Stimulated activated CD8-positive, alpha-beta memory T cell treated with anti-CD3 and anti-CD28 coated beads, Interleukin-15, amount 100 ng/mL, for 48 hours (primary cell): Measurements from ENCODE around the gene UNC5A.

ENCODE experiments used
- DNase-seq, 2 donors: peaks; one replicate each; pipeline ENCODE4 v3.0.0-alpha.2; 2020; ENCODE audit warnings: low read depth in 2 of 2

UNC5A gene

DNA sequence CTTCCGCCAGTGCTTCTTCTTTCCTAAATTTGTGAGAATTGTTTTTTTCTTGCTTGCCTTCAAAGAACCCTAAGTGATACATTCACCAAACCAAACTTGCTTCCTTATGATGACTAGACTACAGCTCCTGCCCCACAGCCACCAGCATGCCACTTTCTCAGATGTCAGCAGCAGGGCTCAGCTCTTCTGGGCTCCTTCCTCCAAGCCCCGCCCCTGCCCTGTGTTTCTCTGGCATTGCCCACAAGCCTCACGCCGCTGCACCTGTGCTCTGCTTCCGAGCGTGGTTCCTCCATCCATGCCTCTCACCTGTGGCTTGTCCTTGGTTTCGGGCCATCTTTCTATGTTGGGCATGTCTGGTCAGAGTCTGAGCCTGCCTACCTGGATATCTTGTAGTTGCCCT lies 10.6 kb downstream of the UNC5A start:
- no peak for DNase-seq

GRCh38 chr5:176821441-176821840 lies 11.1 kb downstream of the UNC5A start:
- no peak for DNase-seq

DNA sequence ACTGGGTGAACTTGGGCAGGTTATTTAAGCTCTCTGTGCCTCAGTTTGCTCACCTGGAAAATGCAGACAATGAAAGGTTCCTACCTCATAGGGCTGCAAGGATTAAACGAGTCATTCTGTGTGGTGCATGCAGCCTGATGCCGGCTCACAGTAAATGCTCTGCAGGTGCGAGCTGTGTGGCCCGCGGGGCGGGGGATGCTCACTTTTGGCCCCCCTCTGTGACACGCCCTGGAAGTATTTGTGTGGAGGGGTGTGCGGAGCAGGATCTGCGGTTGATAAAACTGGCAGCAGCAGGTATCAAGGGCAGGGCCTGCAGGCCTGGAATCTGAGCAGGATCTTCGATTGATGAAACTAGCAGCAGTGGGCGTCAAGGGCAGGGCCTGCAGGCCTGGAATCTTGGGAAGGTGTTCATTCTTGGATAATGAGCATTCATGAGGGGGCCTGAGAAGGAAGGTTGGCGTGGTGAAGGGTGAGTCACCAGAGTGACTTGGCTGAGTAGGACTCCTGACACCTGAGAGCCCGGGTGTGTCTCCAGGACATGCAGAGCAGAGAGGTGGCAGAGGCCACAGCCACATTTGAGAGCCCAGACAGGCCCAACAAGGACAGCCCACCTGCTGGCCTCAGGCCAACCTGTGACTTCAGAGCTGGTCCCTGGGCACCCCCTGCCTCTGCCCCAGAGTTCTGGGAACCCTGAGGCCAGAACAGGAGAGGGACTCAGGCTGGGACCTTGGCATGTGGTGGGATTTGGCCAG lies 11.9 kb downstream of the UNC5A start:
- DNase-seq: no peak

- no peak for DNase-seq
Measured at GRCh38 chr5:176822793-176823481, 12.6 kb downstream of the UNC5A start.

DNA sequence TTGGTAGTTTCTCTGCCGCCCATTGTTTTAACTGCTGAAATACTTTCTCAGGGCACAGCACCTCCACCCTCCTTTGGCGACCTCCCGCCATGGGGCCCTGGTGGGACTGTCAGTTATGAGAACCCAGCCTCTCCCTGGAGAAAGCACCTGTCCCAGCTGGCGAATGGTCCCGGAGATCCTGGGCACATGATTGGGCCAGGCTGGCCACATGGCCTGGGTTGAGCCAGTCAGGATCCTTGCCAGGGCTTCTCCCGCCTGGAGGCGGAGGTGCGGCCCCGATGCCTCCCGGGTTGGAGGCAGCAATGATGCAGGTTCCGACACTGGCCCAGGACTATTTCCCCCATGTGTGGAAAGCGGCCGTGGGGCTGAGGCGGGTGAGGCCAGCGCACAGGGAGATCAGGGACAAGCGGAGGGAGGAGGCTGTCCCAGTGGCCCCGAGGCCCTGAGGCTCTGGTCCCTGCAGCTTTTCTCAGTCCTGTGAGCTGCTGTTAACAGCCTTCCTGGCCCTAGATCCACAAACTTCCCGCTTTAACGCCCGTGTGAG lies 13.6 kb downstream of the UNC5A start:
- DNase-seq: no peak

GRCh38 chr5:176824604-176825003 lies 14.2 kb downstream of the UNC5A start:
- no peak for DNase-seq

- DNase-seq: no peak
Measured at GRCh38 chr5:176825234-176825633, 14.9 kb downstream of the UNC5A start.

GRCh38 chr5:176825957-176826356 lies 15.6 kb downstream of the UNC5A start:
- no peak for DNase-seq

DNA sequence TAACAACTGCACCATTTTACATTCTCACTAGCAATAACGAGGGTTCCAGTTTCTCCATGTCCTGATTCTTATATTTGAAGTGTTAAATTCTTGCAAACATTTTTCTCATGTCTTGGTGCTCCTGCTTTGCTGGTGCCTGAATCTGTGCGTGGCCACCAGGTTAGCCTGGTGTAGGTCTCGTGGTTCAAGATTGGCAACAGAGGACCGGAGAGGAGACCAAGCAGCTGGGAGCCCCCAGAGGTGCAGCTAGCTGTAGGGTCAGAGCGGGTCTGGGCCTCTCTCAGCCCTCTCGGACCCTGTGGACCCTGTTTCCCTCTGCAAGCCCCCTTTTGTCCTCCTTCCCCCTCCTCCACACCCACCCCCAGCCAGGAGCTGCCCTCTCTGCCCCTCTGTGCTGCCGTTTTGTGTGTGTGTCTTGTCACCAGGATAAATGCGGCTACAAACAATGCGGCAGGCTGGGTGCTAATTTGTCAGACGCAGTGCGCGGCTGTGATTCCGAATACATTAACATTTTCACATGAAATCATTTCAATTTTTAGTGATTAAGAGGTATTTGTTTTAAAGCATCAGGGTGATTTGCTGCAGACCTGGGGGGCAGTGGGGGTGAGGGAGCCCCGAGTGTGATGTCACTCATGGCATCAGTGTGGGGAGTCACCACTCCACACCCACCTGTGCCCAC lies 17.5 kb downstream of the UNC5A start:
- no peak for DNase-seq

DNA sequence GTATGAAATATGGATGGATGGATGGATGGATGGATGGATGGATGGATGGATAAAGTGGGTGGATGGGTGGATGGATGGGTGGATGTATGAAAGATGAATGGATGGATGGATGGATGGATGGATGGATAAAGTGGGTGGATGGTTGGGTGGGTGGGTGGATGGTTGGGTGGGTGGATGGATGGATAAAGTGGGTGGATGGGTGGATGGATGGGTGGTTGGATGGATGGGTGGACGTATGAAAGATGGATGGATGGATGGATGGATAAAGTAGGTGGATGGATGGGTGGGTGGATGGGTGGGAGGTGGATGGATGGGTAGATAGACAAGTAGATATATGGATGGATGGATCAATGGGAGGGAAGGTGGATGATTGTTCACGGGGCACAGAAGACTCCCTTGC lies 19.0 kb downstream of the UNC5A start:
- no peak for DNase-seq

GRCh38 chr5:176830422-176830994 lies 20.1 kb downstream of the UNC5A start:
- DNase-seq: no peak

GRCh38 chr5:176830995-176831423 lies 20.6 kb downstream of the UNC5A start:
- DNase-seq: no peak

DNA sequence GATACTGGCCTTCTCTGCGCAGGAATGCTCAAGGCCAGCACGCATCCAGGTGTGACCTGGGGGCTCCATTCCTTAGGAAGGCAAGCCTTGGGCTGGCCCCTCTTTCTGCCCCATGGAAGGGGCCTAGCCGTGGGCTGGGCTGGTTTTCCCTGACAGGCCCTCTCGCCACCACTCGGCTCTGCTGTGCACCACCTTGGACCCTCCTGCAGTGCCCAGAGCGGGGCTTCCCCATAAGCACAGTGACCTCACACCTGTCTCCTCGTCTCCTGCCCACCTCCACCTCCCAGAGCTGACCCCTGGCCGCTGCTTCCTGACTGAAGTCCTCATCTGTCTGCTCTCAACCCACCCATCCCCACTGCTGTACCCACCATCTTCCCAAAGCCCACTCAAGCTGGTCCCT lies 21.1 kb downstream of the UNC5A start:
- no peak for DNase-seq

- no peak for DNase-seq
Measured at GRCh38 chr5:176832162-176832561, 21.8 kb downstream of the UNC5A start.

DNA sequence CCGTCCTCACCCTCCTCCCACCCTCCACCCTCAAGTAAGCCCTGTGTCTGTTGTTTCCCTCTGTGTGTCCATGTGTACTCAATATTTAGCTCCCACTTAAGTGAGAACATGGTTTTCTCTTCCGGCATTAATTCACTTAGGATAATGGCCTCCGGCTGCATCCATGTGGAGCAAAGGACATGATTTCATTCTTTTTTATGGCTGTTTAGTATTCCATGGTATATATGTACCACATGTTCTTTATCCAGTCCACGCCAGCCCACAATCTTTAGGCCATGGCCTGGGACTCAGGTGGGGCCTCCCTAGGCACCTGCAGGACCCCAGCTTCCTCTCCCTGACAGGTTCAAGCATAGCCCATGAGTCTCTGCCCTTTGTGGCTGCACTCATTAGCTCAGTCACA lies 22.9 kb downstream of the UNC5A start:
- no peak for DNase-seq

GRCh38 chr5:176835918-176836317 lies 25.6 kb downstream of the UNC5A start:
- DNase-seq: no peak

- no peak for DNase-seq
Measured at GRCh38 chr5:176836811-176837706, 26.7 kb downstream of the UNC5A start.

- DNase-seq: peak; percentile 57 to 62
Measured at GRCh38 chr5:176837707-176838115, 27.4 kb downstream of the UNC5A start.

- no peak for DNase-seq
Measured at GRCh38 chr5:176843673-176844072, 33.3 kb downstream of the UNC5A start.

DNA sequence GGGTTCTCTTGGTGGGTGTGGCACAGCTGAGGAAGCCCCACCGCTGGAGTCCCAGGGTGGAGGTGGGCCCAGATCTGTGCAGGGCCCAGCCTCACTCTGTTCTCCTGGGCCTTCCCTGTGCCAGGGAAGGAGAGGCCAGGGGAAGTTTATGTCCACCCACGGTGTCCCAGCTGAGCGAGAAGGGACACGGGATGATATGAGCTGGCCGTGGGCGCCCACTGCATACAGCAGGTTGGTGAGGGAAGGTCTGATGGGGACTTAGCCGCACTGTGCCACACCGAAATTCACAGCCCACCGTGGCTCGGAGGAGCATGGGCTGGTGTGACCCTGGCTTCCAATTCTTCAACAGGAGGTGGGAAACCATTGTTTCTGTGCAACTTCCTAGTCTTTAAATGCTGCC lies 33.9 kb downstream of the UNC5A start:
- DNase-seq: no peak

- DNase-seq: no peak
Measured at GRCh38 chr5:176844706-176845391, 34.5 kb downstream of the UNC5A start.
